ENCODE results near the gene RASGRP4.
"Not testable (repeated sequence)": the region's sequence is repeated elsewhere in the genome, so short reads cannot be mapped to it uniquely, and the experiment has no call there.

The RASGRP4 gene

DNA sequence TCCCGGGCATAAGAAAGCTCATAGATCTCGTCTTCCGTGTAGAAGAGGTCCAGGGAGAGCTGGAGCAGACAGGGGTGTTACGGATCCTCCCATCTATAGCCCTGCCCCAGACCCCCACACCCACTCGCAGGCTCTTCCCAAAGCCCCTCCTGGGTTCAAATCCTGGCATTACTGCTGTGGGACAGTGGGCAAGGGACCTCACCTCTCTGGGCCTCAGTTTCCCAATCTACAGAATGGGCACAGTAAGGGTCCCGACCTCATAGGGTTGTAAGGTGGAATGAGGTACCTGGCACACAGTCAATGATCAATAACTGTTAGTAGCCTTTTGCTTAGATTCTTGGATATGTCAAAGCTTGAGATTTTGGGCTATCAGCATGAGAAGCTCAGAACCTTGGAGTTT lies 12.6 kb downstream of the RASGRP4 start:
- DNase-seq (ENCODE audit: low read depth in 2 of 2), result no peak

DNA sequence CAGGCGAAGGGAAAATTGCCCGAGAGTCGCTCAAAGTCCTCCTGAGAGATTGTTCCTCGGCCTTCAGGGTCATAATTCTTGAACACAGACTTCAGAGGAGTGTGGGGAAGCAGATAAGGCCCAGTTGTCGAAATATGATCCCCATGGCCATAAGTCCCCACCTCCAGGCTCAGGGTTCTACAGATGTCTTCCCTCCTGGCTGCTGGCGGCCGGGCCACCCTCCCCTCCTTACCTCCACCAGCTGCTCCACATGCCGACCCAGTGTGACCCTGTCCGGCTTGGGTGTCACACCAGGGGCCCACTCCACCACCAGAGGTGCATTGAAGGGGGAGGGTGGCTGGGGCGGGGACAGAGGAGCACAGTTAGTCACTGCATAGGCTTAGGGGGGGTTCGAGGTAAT lies 13.1 kb downstream of the RASGRP4 start:
- DNase-seq (ENCODE audit: low read depth in 2 of 2), result no peak

GRCh38 chr19:38412491-38412890 lies 13.5 kb downstream of the RASGRP4 start:
- DNase-seq (ENCODE audit: low read depth in 2 of 2), result no peak

- DNase-seq (ENCODE audit: low read depth in 2 of 2), result not testable (repeated sequence)
Observed at GRCh38 chr19:38411898-38412297, 14.1 kb downstream of the RASGRP4 start.

- no peak for DNase-seq (ENCODE audit: low read depth in 2 of 2)
Observed at GRCh38 chr19:38411041-38411712, 14.8 kb downstream of the RASGRP4 start.

- DNase-seq (ENCODE audit: low read depth in 2 of 2), result not testable (repeated sequence)
Observed at GRCh38 chr19:38410407-38410806, 15.6 kb downstream of the RASGRP4 start.

DNA sequence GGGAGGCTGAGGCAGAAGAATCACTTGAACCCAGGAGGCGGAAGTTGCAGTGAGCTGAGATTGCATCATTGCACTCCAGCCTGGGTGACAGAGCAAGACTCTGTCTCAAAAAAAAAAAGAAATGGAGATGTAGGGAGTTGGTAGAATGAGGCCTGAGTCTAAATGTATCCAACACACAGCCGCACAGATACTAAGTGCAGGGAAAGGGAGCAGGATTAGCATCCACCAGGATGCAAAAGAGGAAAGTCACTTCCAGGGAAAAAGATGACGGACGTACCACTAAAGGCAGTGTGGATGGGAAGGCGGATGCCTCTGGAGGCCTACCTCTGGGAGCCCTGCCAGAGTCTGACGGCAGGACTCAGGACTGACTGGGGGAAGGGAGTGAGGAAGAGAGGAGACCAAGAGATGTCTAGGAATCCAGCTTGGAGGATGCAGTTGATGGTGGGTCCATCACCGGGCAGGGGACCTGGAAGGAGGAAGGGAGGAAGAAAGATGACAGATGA lies 16.3 kb downstream of the RASGRP4 start:
- no peak for DNase-seq (ENCODE audit: low read depth in 2 of 2)

DNA sequence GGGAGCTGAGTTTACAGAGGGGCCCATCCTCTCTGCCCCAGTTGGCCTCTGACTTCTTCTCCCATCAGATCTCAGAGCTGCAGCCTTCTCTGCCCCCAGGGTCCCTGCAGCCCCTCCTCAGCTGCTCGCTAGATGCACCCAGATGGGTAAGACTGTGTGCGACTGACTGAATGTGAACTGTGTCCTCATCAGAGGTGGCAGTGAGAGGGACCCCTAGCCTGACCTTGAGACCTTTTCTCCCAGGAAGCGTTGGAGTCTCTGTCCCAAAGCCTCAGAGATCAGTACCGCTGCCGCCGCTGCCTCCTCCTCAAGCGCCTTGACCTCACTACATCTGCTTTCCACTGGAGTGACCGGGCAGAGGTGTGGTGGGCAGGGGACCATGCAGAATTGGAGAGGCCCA lies 20.7 kb downstream of the RASGRP4 start:
- DNase-seq (ENCODE audit: low read depth in 2 of 2), result no peak

GRCh38 chr19:38404858-38405257 lies 21.2 kb downstream of the RASGRP4 start:
- no peak for DNase-seq (ENCODE audit: low read depth in 2 of 2)

DNA sequence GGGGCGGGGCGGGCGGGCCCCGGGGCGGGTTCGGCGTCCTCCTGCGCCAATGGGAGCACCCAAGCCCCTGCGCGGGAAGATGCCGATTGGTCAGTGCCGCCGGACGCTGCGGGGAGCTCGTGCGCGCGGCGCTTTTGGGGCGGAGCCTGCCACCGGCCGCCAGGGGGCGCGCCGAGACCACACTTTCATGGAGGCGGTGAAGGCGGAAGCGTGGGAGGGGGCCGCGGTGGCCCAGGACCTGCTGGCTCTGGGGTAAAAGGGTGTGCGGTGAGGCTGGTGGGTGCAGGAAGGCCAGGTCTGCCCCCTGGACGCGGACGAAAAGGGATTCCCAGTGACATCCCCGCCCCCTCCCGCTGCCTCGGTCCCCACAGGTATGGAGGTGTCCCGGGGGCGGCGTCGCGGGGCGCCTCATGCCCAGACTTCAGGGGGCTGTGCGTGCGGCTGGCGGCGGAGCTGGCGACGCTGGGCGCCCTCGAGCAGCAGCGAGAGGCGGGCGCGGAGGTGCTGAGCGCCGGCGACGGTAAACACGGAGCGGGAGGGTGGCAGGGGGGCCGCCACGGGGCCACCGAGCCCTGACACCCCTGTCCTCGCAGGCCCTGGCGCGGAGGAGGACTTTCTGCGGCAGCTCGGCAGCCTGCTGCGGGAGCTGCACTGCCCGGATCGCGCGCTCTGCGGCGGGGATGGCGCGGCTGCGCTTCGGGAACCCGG lies 22.9 kb downstream of the RASGRP4 start, which contains the start of gene FAM98C:
Gene FAM98C (plus strand): TSS at position 127 of the 708 bp plus-strand sequence. CDS start 61 bp downstream, at position 188.
- DNase-seq (ENCODE audit: low read depth in 2 of 2), result peak; percentile 95

GRCh38 chr19:38402623-38402966 lies 23.4 kb downstream of the RASGRP4 start:
- no peak for DNase-seq (ENCODE audit: low read depth in 2 of 2)

DNA sequence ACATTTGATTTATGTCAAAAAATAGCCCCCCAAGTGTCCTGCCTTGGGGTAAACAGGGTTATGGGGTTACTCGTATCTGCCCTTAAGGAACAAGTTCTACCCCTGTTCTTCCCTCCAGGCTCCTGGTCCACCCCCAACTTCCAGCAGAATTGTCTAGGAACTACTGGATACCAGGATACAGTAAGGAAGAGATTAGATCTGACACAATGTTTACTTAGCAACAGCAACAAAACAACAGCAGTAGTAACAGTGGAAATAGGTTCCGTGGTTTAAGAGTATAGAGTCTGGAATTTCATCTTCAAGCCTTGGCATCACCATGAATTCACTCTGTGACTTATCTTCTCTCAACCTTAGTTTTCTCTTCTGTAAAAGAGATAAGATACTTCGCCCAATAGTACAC lies 24.9 kb downstream of the RASGRP4 start:
- no peak for DNase-seq (ENCODE audit: low read depth in 2 of 2)

- no peak for DNase-seq (ENCODE audit: low read depth in 2 of 2)
Observed at GRCh38 chr19:38400361-38400760, 25.7 kb downstream of the RASGRP4 start.

DNA sequence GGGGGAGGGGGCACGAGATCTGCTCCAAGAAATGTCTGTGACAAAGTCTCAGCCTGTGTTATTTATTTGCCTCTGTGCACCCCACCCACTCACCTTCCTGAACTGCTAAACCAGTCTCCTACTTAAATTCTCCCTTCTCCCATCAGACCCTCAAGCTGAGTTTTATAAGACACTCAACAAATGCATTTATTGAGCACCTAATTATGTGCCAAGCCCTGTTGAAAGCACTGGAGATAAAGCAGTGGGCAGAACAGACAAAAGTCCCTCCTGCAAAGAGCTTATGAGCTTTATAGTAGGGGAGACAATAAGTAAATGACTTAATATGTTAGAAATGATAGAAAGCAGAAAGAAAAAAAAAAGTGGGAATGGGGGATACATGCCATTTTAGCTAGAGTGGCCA lies 26.5 kb downstream of the RASGRP4 start:
- no peak for DNase-seq (ENCODE audit: low read depth in 2 of 2)

GRCh38 chr19:38399081-38399480 lies 26.9 kb downstream of the RASGRP4 start:
- DNase-seq (ENCODE audit: low read depth in 2 of 2), result no peak

DNA sequence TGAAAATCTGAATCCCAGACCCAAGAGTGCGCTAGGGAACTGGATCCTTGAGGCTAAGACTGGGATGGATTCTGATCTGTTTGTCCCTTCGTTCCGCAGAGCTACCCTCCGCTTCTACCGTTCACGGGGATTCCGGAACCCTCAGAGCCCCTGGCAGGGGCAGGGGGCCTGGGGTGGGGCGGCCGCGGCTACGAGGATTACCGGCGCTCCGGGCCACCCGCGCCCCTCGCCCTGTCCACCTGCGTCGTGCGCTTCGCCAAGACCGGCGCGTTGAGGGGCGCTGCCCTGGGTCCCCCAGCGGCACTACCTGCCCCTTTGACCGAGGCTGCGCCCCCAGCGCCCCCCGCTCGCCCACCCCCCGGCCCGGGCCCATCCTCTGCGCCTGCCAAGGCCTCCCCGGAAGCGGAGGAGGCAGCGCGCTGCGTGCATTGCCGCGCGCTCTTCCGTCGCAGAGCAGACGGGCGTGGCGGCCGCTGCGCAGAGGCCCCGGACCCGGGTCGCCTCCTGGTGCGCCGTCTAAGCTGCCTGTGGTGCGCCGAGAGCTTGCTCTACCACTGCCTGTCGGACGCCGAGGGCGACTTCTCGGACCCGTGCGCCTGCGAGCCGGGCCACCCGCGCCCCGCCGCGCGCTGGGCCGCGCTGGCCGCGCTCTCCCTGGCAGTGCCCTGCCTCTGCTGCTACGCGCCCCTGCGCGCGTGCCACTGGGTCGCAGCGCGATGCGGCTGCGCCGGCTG lies 30.5 kb downstream of the RASGRP4 start:
- DNase-seq (ENCODE audit: low read depth in 2 of 2), result no peak

DNA sequence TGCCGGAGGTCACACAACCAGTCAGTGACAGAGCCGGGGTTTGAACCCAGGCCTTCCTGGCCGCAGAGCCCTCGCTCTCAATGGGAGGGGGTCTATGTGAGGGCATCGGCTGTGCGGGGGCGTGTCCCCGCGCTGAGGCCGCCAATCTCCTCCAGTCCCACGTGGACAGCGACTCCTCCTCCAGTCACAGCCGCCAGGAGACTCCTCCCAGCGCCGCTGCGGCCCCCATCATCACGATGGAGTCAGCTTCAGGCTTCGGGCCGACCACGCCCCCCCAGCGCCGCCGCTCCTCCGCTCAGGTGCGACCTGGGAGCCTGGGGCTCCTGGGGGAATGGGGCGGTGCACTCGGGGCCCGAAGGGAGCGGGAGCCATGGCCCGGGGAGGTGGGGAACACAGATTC lies 31.5 kb downstream of the RASGRP4 start:
- peak; percentile 19 to 51 for DNase-seq (ENCODE audit: low read depth in 2 of 2)

- no peak for DNase-seq (ENCODE audit: low read depth in 2 of 2)
Observed at GRCh38 chr19:38392707-38393308, 33.2 kb downstream of the RASGRP4 start.

GRCh38 chr19:38391911-38392464 lies 34.0 kb downstream of the RASGRP4 start:
- DNase-seq (ENCODE audit: low read depth in 2 of 2), result no peak

GRCh38 chr19:38389957-38390924 lies 35.8 kb downstream of the RASGRP4 start:
- no peak for DNase-seq (ENCODE audit: low read depth in 2 of 2)
